ENCODE measurements around the gene STRN4.
"Not testable (repeated sequence)": the region's sequence is repeated elsewhere in the genome, so short reads cannot be mapped to it uniquely, and the experiment has no call there.

The STRN4 gene

DNA sequence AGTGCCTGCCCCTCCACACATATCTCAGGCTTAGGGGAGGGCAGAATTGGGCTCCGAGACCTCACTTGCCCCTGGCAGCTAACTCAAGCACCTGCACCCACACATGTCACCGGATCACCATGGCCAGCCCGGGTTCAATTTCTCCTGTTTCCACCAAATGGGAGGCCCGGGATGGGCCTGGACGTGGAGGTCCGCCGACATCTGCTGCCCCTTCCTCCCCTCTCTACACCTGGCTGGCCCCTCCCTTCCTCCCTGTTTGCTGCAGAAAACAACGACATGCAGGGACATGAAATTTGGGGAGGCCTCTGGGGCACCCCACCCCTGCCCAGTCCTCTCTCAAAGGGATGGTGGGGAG lies 30.7 kb downstream of the STRN4 start:
- peak overlapping the region; percentile 71 for H3K4me3 ChIP-seq (ENCODE audit: low read depth, low read length)
- TF ChIP-seq, protein P1, sequence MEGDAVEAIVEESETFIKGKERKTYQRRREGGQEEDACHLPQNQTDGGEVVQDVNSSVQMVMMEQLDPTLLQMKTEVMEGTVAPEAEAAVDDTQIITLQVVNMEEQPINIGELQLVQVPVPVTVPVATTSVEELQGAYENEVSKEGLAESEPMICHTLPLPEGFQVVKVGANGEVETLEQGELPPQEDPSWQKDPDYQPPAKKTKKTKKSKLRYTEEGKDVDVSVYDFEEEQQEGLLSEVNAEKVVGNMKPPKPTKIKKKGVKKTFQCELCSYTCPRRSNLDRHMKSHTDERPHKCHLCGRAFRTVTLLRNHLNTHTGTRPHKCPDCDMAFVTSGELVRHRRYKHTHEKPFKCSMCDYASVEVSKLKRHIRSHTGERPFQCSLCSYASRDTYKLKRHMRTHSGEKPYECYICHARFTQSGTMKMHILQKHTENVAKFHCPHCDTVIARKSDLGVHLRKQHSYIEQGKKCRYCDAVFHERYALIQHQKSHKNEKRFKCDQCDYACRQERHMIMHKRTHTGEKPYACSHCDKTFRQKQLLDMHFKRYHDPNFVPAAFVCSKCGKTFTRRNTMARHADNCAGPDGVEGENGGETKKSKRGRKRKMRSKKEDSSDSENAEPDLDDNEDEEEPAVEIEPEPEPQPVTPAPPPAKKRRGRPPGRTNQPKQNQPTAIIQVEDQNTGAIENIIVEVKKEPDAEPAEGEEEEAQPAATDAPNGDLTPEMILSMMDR (IDR thresholded peaks at IDR 0.05; ENCODE audit: borderline replicate concordance, insufficient read depth, low read depth, low read length) = no peak

DNA sequence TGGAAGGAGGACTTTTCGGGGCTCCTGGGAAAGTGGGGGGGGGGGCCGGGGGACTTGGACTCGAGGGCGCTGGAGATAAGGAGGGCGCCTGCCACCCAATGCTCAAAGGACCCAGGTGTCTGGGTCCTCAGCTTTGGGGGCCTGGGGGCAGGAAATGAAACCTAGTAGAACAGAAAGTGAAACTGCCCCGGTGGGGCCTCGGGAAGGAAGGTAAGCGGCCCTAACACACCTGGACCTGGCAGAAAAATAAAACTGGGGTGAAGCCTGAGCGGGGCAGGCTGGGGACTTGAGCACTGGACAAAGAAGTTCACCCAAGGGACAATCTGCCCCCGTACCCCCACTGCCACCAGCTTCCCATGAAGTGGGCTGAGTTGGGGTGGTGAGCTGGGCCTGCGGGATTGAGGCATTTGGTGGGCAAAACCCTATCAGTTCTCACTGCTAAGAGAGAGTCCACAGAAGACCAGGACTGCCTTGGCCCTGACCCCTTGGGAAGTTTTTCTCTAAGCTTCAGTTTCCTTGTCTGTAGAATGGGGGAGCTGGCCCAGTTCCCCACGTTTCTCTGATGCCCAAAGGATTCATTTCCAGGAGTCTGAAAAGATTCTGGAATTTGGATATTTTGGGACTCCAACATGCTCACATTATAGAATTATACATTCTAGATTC lies 31.7 kb downstream of the STRN4 start:
- TF ChIP-seq, protein P1 (IDR thresholded peaks at IDR 0.05; ENCODE audit: borderline replicate concordance, insufficient read depth, low read depth, low read length) = no peak
- H3K4me3 ChIP-seq (ENCODE audit: low read depth, low read length) = peak overlapping the region; percentile 71

DNA sequence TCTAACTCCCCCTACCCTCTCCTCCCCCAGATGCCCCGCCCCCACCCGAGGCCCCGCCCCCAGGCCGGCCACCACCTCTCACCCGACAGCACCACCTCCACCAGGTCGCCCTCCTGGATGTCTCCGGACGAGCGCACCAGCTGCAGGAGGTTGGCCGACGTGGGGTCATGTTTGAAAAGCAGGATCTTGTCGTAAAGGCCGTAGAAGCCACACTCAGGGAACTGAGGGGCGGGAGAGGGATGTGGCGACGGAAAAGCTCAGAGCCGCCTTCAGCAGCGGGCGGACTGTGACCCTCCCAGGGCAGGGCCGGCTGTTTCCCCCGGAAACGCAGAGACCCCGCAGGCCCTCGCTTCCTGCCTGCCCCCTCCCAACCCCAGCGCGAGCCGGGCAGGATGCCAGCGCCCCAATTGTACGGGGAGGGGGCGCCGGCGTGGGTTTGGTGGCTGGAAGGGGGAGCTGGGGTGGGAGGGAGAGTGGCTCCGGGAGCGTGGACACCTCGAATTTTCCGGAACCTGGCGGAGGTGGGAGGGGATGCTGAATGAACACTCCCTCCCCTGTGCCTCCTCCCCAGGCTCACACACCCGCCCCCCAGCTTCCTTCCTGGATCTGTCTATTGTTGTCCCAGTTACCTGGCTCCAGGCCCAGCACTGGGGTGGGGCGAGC lies 32.3 kb downstream of the STRN4 start:
- H3K4me3 ChIP-seq (ENCODE audit: low read depth, low read length) = peak overlapping the region; percentile 71
- TF ChIP-seq, protein P1 (IDR thresholded peaks at IDR 0.05; ENCODE audit: borderline replicate concordance, insufficient read depth, low read depth, low read length) = no peak

DNA sequence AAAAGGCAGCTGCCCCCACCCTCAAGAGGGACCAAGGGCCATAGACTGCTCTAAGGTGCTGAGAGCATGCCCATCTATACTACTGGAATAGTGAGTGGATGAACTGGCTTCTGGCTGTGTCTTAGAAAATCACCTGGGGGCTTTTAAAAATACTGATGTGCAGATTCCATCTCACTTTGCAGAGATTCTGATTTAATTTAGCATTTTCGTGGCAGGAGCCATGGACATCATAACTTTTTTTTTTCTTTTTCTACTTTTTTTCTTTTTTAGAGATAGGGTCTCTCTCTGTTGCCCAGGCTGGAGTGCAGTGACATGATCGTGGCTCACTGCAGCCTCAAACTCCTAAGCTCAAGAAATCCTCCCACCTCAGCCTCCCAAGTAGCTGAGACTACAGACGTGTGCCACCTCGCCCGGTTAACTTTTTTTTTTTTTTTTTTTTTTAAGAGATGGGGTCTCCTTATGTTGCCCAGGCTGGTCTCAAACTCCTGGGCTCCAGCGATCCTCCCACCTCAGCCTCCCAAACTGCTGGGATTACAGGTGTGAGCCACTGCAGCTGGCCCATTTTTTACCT lies 33.4 kb downstream of the STRN4 start:
- not testable (repeated sequence) for H3K4me3 ChIP-seq (ENCODE audit: low read depth, low read length)

DNA sequence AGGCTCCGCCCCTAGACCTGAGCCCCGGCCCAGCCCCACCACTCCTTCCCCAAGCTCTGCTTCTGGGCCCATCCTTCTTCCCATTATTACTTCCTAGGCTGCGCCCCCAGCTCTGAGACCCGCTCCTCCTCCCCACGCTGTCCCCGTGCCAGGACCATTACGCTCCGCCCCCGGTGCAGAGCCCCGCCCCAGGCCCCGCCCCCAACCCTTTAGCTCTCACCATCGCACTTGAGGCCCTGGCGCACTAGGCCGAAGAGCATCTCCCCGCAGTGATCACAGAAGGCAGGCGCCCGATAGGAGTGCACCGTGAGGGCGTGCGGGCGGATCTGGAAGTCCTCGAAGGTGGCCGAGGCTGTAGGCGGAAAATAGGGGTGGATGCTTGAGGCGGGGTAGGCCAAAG lies 35.6 kb downstream of the STRN4 start:
- TF ChIP-seq, protein P1 (IDR thresholded peaks at IDR 0.05; ENCODE audit: borderline replicate concordance, insufficient read depth, low read depth, low read length) = no peak

DNA sequence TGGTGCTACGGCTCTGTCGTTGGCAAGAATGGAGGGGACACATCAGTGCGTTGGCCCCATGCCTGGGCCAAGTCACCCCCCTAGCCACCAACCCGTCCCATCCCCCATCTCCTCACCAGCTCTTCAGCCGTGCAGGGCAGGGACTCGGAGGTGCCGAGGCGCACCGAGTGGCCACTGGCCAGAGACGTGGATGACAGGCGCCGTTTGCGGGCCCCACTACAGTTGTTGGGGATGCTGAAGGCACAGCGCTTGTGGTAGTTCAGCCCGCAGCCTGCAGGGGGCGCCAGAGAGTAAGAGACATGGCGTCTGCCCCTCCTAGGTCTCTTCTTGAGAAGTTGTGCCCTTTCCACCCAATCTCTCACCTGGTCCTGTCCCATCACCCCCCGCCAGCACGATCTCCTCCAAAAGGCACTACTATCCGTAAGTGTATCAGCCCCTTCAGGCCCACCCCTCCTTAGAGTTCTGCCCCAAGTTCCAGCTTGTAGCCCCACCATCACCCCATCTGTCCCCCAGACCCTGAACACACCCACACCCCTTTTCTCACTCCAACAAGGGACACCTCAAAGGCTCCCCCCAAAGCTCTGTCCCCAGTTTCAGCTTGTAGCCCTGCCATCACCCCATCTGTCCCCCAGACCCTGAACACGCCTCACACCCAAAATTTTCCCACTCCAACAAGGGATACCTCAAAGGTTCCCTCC lies 41.7 kb downstream of the STRN4 start:
- TF ChIP-seq, protein P1 (IDR thresholded peaks at IDR 0.05; ENCODE audit: borderline replicate concordance, insufficient read depth, low read depth, low read length) = peak; percentile 94
- H3K4me3 ChIP-seq (ENCODE audit: low read depth, low read length) = no peak overlapping the region

More for the DNA sequence above, 35.6 kb downstream of the STRN4 start:
- no peak overlapping the region for H3K4me3 ChIP-seq (ENCODE audit: low read depth, low read length)

DNA sequence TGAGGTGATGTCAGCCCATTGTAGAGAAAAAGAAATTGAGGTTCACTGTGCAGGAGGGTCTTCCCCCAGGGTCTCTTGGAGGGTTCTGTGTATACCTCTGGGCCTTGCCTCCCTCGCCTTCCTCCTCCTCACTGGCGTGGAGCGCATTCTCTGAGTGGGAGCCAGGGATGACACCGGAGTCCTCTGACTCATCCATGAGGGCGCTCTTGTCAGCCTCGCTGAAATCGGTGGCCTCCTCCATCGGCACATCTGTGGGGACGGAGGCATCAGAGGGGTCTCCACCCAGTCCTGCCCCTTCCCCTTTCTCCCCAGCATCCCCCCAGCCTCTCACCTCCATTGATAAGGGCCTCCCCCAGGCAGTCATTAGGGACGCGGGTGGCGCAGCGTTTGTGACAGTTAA lies 45.5 kb downstream of the STRN4 start:
- no peak overlapping the region for H3K4me3 ChIP-seq (ENCODE audit: low read depth, low read length)
- TF ChIP-seq, protein P1 (IDR thresholded peaks at IDR 0.05; ENCODE audit: borderline replicate concordance, insufficient read depth, low read depth, low read length) = no peak
